Measurements from ENCODE around the gene FRMPD4. TPM values are rescaled to one million over a fixed set of nuclear protein-coding genes. Genes with fewer than 3 reads are reported as not detected.

The FRMPD4 gene
- total RNA-seq, 1 donor from 2014 or later, result 0.29 TPM

DNA sequence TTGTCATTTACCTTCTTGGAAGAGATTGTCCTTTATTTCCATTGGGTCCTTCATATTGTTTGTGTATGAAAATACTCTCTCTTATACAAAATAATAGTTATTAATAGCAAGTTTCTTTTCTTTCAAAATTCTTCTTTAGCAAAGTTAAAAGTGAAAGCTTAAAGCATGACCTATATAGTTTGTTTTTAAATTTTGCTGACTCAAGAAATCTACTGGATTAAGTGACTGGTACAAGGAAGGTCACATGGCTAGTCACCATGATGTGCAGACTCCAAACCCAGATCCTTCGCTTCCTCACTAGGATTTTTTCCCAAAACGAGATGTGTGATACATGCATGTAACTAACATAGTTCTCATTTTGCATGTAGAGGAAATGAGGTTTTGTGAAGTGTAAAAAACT lies 322.7 kb downstream of the FRMPD4 start:
- DNase-seq (no peak), ATAC-seq (no peak)
- Histone ChIP-seq H3K4me1 (no peaks in the 10 kb centered on the region), H3K9me3 (no peaks in the 10 kb centered on the region), H3K27me3 (no peaks in the 10 kb centered on the region), H3K36me3 (no peaks in the 10 kb centered on the region), H3K27ac (no peak overlapping the region), H3K4me3 (no peak overlapping the region)
- TF ChIP-seq, protein P1, sequence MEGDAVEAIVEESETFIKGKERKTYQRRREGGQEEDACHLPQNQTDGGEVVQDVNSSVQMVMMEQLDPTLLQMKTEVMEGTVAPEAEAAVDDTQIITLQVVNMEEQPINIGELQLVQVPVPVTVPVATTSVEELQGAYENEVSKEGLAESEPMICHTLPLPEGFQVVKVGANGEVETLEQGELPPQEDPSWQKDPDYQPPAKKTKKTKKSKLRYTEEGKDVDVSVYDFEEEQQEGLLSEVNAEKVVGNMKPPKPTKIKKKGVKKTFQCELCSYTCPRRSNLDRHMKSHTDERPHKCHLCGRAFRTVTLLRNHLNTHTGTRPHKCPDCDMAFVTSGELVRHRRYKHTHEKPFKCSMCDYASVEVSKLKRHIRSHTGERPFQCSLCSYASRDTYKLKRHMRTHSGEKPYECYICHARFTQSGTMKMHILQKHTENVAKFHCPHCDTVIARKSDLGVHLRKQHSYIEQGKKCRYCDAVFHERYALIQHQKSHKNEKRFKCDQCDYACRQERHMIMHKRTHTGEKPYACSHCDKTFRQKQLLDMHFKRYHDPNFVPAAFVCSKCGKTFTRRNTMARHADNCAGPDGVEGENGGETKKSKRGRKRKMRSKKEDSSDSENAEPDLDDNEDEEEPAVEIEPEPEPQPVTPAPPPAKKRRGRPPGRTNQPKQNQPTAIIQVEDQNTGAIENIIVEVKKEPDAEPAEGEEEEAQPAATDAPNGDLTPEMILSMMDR (IDR thresholded peaks at IDR 0.05), result no peak
- intact Hi-C loops (cut with DNase I), result no loop called here

DNA sequence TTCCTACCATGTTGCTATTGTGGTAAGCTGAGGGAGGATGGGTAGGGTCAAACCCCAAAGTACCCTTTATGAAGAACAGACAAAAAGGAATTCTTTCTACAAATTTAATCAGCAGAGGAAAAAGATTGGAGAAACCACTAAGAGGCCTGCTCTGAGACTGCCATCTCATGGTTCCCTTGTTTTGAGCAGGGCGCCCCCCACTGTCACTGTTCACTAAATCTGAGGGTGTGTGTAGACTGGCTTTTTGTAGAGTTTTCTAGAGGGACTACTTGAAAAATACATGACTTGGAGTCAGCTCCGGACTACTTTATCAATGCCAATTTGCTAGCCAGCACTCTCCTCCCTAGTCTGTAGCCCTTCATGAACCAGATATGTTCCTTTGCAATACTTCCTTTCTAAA lies 324.8 kb downstream of the FRMPD4 start:
- intact Hi-C loops (cut with DNase I), result no loop called here
- TF ChIP-seq, protein P1 (IDR thresholded peaks at IDR 0.05), result no peak
- H3K27me3 ChIP-seq, result no peaks in the 10 kb centered on the region
- no peaks in the 10 kb centered on the region for H3K36me3 ChIP-seq
- no peak overlapping the region for H3K4me3 ChIP-seq
- H3K27ac ChIP-seq, result no peak overlapping the region
- no peak for DNase-seq
- no peak for ATAC-seq
- no peaks in the 10 kb centered on the region for H3K9me3 ChIP-seq
- no peaks in the 10 kb centered on the region for H3K4me1 ChIP-seq

DNA sequence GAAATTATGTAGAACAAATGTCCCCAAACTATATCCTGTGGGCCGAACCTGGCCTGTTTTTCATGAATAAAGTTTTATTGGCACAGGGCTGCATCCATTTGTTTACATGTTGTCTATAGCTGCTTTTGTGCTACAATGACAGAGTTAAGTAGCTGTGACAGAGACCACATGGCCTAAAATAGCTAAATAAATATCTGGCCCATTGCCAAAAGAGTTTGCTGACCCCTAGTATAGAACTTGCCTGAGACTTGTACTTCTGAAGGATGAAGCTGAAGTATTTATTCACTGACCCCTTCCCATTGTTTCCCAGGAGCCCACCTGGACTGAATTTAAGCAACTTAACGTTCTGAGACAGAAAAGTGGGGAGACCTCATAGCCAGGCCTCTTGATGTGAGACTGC lies 325.6 kb downstream of the FRMPD4 start:
- H3K27ac ChIP-seq, result no peak overlapping the region
- intact Hi-C loops (cut with DNase I), result no loop called here
- no peaks in the 10 kb centered on the region for H3K4me1 ChIP-seq
- no peaks in the 10 kb centered on the region for H3K27me3 ChIP-seq
- DNase-seq (no peak), ATAC-seq (no peak)
- H3K36me3 ChIP-seq, result no peaks in the 10 kb centered on the region
- no peak overlapping the region for H3K4me3 ChIP-seq
- no peaks in the 10 kb centered on the region for H3K9me3 ChIP-seq
- TF ChIP-seq, protein P1 (IDR thresholded peaks at IDR 0.05), result no peak

DNA sequence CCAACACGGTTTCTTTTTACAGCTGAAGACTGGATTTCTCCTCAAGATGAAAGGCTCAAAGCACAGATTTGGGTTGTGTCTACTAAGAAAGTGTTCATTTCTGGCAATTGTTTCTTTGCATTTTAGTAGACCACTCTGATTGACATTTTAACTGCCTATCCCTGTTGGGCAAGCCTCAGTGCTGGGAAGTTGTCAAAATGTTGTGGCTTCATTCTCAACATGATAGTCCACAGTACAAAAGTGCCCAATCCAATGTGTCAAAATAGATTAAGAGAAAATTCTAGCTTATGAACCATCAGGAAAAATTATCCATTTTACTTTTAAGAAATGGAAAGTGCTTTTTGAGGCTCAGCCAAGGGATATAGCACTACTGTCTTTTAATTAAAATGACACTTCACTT lies 329.0 kb downstream of the FRMPD4 start:
- no peaks in the 10 kb centered on the region for H3K9me3 ChIP-seq
- DNase-seq, result no peak
- ATAC-seq, result no peak
- H3K27ac ChIP-seq, result no peak overlapping the region
- no peaks in the 10 kb centered on the region for H3K4me1 ChIP-seq
- no peaks in the 10 kb centered on the region for H3K36me3 ChIP-seq
- TF ChIP-seq, protein P1 (IDR thresholded peaks at IDR 0.05), result no peak
- intact Hi-C loops (cut with DNase I), result no loop called here
- no peak overlapping the region for H3K4me3 ChIP-seq
- no peaks in the 10 kb centered on the region for H3K27me3 ChIP-seq

DNA sequence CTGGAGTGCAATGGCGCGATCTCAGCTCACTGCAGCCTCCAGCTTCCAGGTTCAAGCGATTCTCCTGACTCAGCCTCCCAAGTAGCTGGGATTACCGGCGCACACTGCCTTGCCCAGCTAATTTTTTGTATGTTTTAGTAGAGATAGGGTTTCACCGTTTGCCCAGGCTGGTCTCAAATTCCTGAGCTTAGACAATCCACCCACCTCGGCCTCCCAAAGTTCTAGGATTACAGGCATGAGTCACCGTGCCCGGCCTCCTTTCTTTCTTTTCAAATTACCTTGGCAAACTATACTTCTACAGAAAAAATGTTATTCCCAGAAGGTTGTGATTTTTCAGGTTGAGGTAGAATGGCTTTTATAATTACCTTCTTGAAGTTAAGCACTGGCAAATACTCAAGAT lies 331.0 kb downstream of the FRMPD4 start:
- no peak overlapping the region for H3K27ac ChIP-seq
- ATAC-seq (no peak), DNase-seq (no peak)
- no peaks in the 10 kb centered on the region for H3K4me1 ChIP-seq
- no peaks in the 10 kb centered on the region for H3K36me3 ChIP-seq
- H3K9me3 ChIP-seq, result no peaks in the 10 kb centered on the region
- H3K4me3 ChIP-seq, result no peak overlapping the region
- TF ChIP-seq, protein P1 (IDR thresholded peaks at IDR 0.05), result no peak
- H3K27me3 ChIP-seq, result no peaks in the 10 kb centered on the region
- intact Hi-C loops (cut with DNase I), result no loop called here

DNA sequence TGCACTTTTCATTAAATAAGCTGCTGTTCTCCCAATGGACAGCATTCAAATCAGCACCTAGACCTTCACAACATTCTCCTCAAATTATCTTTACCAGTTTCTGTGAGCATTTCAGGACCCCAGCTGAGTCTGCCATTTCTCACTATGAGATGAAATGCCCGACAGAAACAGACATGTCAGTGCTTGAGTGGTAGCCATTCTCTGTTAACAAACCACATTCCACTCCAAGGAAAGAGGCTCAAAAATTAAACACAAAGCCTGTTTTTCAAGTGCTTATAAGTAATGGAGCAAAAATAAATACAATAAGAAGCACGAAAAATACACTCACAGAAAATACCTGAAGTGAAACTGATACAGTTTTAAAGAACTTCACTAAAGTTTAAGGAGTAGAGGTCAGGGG lies 332.8 kb downstream of the FRMPD4 start:
- Histone ChIP-seq H3K27me3 (no peaks in the 10 kb centered on the region), H3K4me3 (no peak overlapping the region), H3K36me3 (no peaks in the 10 kb centered on the region), H3K27ac (no peak overlapping the region), H3K4me1 (no peaks in the 10 kb centered on the region), H3K9me3 (no peaks in the 10 kb centered on the region)
- intact Hi-C loops (cut with DNase I), result no loop called here
- ATAC-seq (no peak), DNase-seq (no peak)
- TF ChIP-seq, protein P1 (IDR thresholded peaks at IDR 0.05), result no peak

Data from upper lobe of right lung (tissue), 1 donor.